ENCODE results near the gene SDHD. TPM values are rescaled to one million over a fixed set of nuclear protein-coding genes. Genes with fewer than 3 reads are reported as not detected.

SDHD gene
- total RNA-seq, result 96.5 and 112 TPM in 2 replicates

GRCh38 chr11:112086422-112087191 lies at the start of gene SDHD, which contains the start of gene TIMM8B:
Gene SDHD (plus strand): TSS chr11:112086873. CDS start chr11:112086908, 35 bp downstream.
Gene TIMM8B (minus strand): TSS chr11:112086756. CDS start chr11:112086723, 33 bp downstream.

GRCh38 chr11:112073941-112074811 lies 12.5 kb upstream of the SDHD start, which contains the start of the genes NKAPD1 and PIH1D2:
Gene NKAPD1 (plus strand): TSS chr11:112074299. CDS start chr11:112075575, 1,276 bp downstream.
Gene PIH1D2 (minus strand): TSS chr11:112074017. CDS start chr11:112073174, 843 bp downstream.

Other genes with a start within 250 kb of the SDHD start
- 23.7 and 26.6 TPM in 2 replicates for gene ALG9, start 215.3 kb upstream of the SDHD start, total RNA-seq
- gene FDXACB1, start 207.7 kb upstream of the SDHD start, total RNA-seq, result 3.0 and 3.1 TPM in 2 replicates
- gene CFAP68, start 207.3 kb upstream of the SDHD start, total RNA-seq, result 20.4 and 41.7 TPM in 2 replicates
- gene CRYAB, start 175.1 kb upstream of the SDHD start, total RNA-seq, result 12.7 and 45.5 TPM in 2 replicates
- gene HSPB2, start 174.1 kb upstream of the SDHD start, total RNA-seq, result 0.33 and 1.0 TPM in 2 replicates
- 1.6 and 5.2 TPM in 2 replicates for gene C11orf52, start 168.0 kb upstream of the SDHD start, total RNA-seq
- 13.4 and 20.9 TPM in 2 replicates for gene DIXDC1, start 149.5 kb upstream of the SDHD start, total RNA-seq
- gene DLAT, start 61.5 kb upstream of the SDHD start, total RNA-seq, result 25.1 and 46.8 TPM in 2 replicates
- gene PIH1D2, start 12.9 kb upstream of the SDHD start, total RNA-seq, result 0.51 and 0.98 TPM in 2 replicates
- 6.8 and 10.5 TPM in 2 replicates for gene NKAPD1, start 12.6 kb upstream of the SDHD start, total RNA-seq
- gene TIMM8B, start 117 bp upstream of the SDHD start, total RNA-seq, result 58.6 and 70.9 TPM in 2 replicates
- 19.9 and 54.5 TPM in 2 replicates for gene IL18, start 77.2 kb downstream of the SDHD start, total RNA-seq
- gene TEX12, start 80.5 kb downstream of the SDHD start, total RNA-seq, result 0.25 TPM in 1 of 2 replicates, not detected in the other
- 1.8 and 2.1 TPM in 2 replicates for gene BCO2, start 88.6 kb downstream of the SDHD start, total RNA-seq
- gene PTS, start 139.6 kb downstream of the SDHD start, total RNA-seq, result 19.5 and 23.3 TPM in 2 replicates
- gene PLET1, start 174.0 kb downstream of the SDHD start, total RNA-seq, result not detected in 2 replicates

All from mesangial cell (primary cell).